GM12878 (cell line): ENCODE measurements around the gene SLC32A1. TPM values are rescaled to one million over a fixed set of nuclear protein-coding genes. Genes with fewer than 3 reads are reported as not detected.

Experiments used
- ATAC-seq: fragments of 200-7000 bp; cut with Tn5 transposase; 3 replicates; pipeline ENCODE4 v1.9.1; 2020; ENCODE audit warnings: mild to moderate bottlenecking, moderate library complexity
- BruUV-seq: library from RNA; stranded (reverse); fragments of 400-500 nt; replicated peaks from 2 replicates; lab custom pipeline; 2021; lab: Mats Ljungman, UMichigan
- CTCF ChIA-PET: fragments of 300-600 bp; sonication (Branson Sonifier 250); formaldehyde crosslinking; extraction: SDS; loops from one replicate; lab custom pipeline; 2021; ENCODE audit warnings: inconsistent platforms; lab: Yijun Ruan, JAX
- POLR2A ChIA-PET: fragments of 350-600 bp; formaldehyde crosslinking; extraction: SDS; loops from one replicate; lab custom pipeline; 2021; ENCODE audit warnings: inconsistent platforms; lab: Charles Lee
- RAD21 ChIA-PET: fragments of 300-600 bp; sonication (Branson Sonifier 250); formaldehyde crosslinking; loops from one replicate; lab custom pipeline; 2023; ENCODE audit warnings: antibody characterized with exemption; ENCODE audit not compliant: unreplicated experiment; lab: Charles Lee
- SMC1A ChIA-PET: fragments of 300-600 bp; sonication (Branson Sonifier 250); formaldehyde crosslinking; loops from one replicate; lab custom pipeline; 2023; ENCODE audit not compliant: unreplicated experiment, uncharacterized antibody; lab: Charles Lee
- DNase-seq: peaks from one replicate; pipeline ENCODE4 v3.0.0-alpha.2; 2011; ENCODE audit warnings: low read depth, low spot score
- FAIRE-seq: peaks from 3 replicates; lab custom pipeline; 2011; peaks lifted over from hg19 to GRCh38; lab: Jason Lieb, UNC
- H2AFZ ChIP-seq: 2 replicates; pipeline ENCODE4 v1.6.0; 2011; ENCODE audit warnings: low read depth, low read length, control low read depth; ENCODE audit not compliant: control insufficient read depth
- H3K27ac ChIP-seq: 2 replicates; pipeline ENCODE4 v1.5.1; 2011; ENCODE audit warnings: control low read depth; ENCODE audit not compliant: control insufficient read depth, insufficient read depth
- H3K27me3 ChIP-seq, 2 experiments: replicated peaks in 1 of 2; 2 replicates each; pipeline versions ENCODE4 v1.6.0 to v1.6.1; 2011; ENCODE audit warnings: low read length in 1 of 2; ENCODE audit not compliant: control insufficient read depth in 2 of 2, insufficient read depth in 2 of 2
- H3K36me3 ChIP-seq, 2 experiments: 2 replicates each; pipeline ENCODE4 v1.5.1; 2011; ENCODE audit warnings: low read length in 1 of 2; ENCODE audit not compliant: control insufficient read depth in 2 of 2, insufficient read depth in 2 of 2
- H3K4me1 ChIP-seq: 2 replicates; pipeline ENCODE4 v1.6.1; 2011; ENCODE audit warnings: mild to moderate bottlenecking, low read length, moderate library complexity, mixed read lengths; ENCODE audit not compliant: control insufficient read depth, insufficient read depth
- H3K4me2 ChIP-seq: 2 replicates; pipeline ENCODE4 v1.6.0; 2011; ENCODE audit warnings: control low read depth; ENCODE audit not compliant: control insufficient read depth, insufficient read depth
- H3K4me3 ChIP-seq: fragments of 200-600 bp; sonication (generic); 2 replicates; pipeline ENCODE4 v1.5.1; 2016
- H3K79me2 ChIP-seq: 2 replicates; pipeline ENCODE4 v1.6.0; 2011; ENCODE audit warnings: low read length; ENCODE audit not compliant: control insufficient read depth, insufficient read depth
- H3K9ac ChIP-seq: 2 replicates; pipeline ENCODE4 v1.8.0; 2011; ENCODE audit warnings: low read length, control low read depth, mixed read lengths; ENCODE audit not compliant: control insufficient read depth, insufficient read depth
- H3K9me3 ChIP-seq: replicated peaks from 3 replicates; pipeline ENCODE4 v1.5.1; 2011; ENCODE audit warnings: mild to moderate bottlenecking, low read length; ENCODE audit not compliant: control insufficient read depth, insufficient read depth
- H4K20me1 ChIP-seq: 2 replicates; pipeline ENCODE4 v1.6.0; 2011; ENCODE audit not compliant: control insufficient read depth, insufficient read depth
- ASH2L ChIP-seq: fragments of 300-600, 200-600 bp; sonication (generic); IDR thresholded peaks from 2 replicates; pipeline ENCODE4 v1.6.1; 2017; ENCODE audit warnings: low read depth, mild to moderate bottlenecking, borderline replicate concordance
- CHD2 ChIP-seq: IDR thresholded peaks from 2 replicates; pipeline ENCODE4 v1.6.1; 2011; ENCODE audit warnings: low read depth, low read length, improper control_type of control experiment, borderline replicate concordance
- EP300 ChIP-seq, 2 experiments: fragments of 150-350 bp in 1 of 2; IDR thresholded peaks; 2 replicates each; pipeline ENCODE4 v1.6.1; 2011 to 2012; ENCODE audit warnings: low read depth in 2 of 2, low read length in 2 of 2, borderline replicate concordance in 1 of 2, improper control_type of control experiment in 1 of 2, inconsistent platforms in 1 of 2; ENCODE audit not compliant: control insufficient read depth in 1 of 2
- ETV6 ChIP-seq, 2 experiments: fragments of 450-650 bp in 1 of 2; IDR thresholded peaks in 1 of 2; conservative IDR thresholded peaks in 1 of 2; 2 replicates each; pipeline ENCODE4 v1.6.1; 2014; ENCODE audit warnings: antibody characterized with exemption in 1 of 2, borderline replicate concordance in 1 of 2, low read depth in 1 of 2, mild to moderate bottlenecking in 1 of 2, moderate library complexity in 1 of 2
- POU2F2 ChIP-seq: IDR thresholded peaks from 3 replicates; pipeline ENCODE4 v1.6.1; 2011; ENCODE audit warnings: low read depth, mild to moderate bottlenecking, low read length, borderline replicate concordance
- REST ChIP-seq: IDR thresholded peaks from 2 replicates; pipeline ENCODE4 v1.6.1; 2012; ENCODE audit warnings: mild to moderate bottlenecking, low read depth, low read length
- SUZ12 ChIP-seq: fragments of 200-600 bp; sonication (generic); IDR thresholded peaks from one replicate; pipeline ENCODE4 v1.6.1; 2018; ENCODE audit warnings: antibody characterized with exemption, mild to moderate bottlenecking; ENCODE audit not compliant: unreplicated experiment
- ZBTB4 ChIP-seq: fragments of 450-650 bp; formaldehyde crosslinking; IDR thresholded peaks from 2 replicates; pipeline ENCODE4 v1.4.0; 2022; ENCODE audit warnings: mild to moderate bottlenecking, moderate library complexity
- ZBTB40 ChIP-seq: fragments of 450-650 bp; IDR thresholded peaks from 2 replicates; pipeline ENCODE4 v1.6.1; 2016; ENCODE audit warnings: mild to moderate bottlenecking, moderate library complexity, borderline replicate concordance
- WGBS: methylation state at CpG from one replicate; pipeline ENCODE4 v1.1.6; 2016; ENCODE audit warnings: low lambda C conversion rate; ENCODE audit not compliant: insufficient replicate concordance, insufficient coverage; ENCODE audit errors: missing lambda C conversion rate; 5-methylcytosine and 5-hydroxymethylcytosine counted together
- in situ Hi-C: fragments of 300-500 bp; cut with MboI; formaldehyde crosslinking; loops from 9 replicates; pipeline ENCODE4 v1.14.3; 2018; ENCODE audit warnings: mixed read lengths
- intact Hi-C: fragments of 100-400 bp; cut with micrococcal nuclease; formaldehyde crosslinking; loops from one replicate; pipeline ENCODE4 v1.14.2; 2022; ENCODE audit not compliant: unreplicated experiment
- polyA plus RNA-seq, 11 experiments: library from polyadenylated mRNA; depleted of rRNA in 4 of 11; unstranded in 6 of 11; stranded (reverse) in 5 of 11; fragments of >200 nt; fragmentation: Nextera tagmentation in 4 of 11; fragmentation: Illumina TruSeq in 1 of 11; extraction: Ambion mirVana in 4 of 11; extraction: Trizol in 1 of 11; gene quantifications; 1 replicate in 1 of 11; 2 replicates in 10 of 11; pipeline versions ENCODE4 v1.2.1 to v1.2.3, GENCODE V29; 2011 to 2016; ENCODE audit warnings: inconsistent platforms in 2 of 11, missing spikeins in 2 of 11, low read depth in 1 of 11
- total RNA-seq, 4 experiments: library from RNA; depleted of rRNA in 3 of 4; stranded (reverse); fragments of >200 nt in 3 of 4; fragmentation: Illumina TruSeq in 1 of 4; extraction: Trizol in 1 of 4; gene quantifications; 2 replicates each; pipeline versions ENCODE4 v1.2.1 to v1.2.3, GENCODE V29; 2013 to 2021

SLC32A1 gene
- total and polyA plus RNA-seq, 10 of the 15 experiments (the other 5 are each of a cell fraction or from before 2014, with no cell fraction given), result not detected

GRCh38 chr20:38692436-38693411, 31.6 kb upstream of the SLC32A1 start:
- Histone ChIP-seq H3K27ac (no peak overlapping the region), H3K9ac (no peak overlapping the region), H3K4me1 (no peaks in the 10 kb centered on the region), H3K4me3 (no peak overlapping the region), H4K20me1 (no peaks in the 10 kb centered on the region), H3K36me3 (no peaks in the 10 kb centered on the region), H2AFZ (no peak overlapping the region), H3K79me2 (no peaks in the 10 kb centered on the region), H3K9me3 (no peaks in the 10 kb centered on the region), H3K4me2 (no peak overlapping the region)
- RAD21 ChIA-PET, result no interaction called here
- no peak for DNase-seq
- ATAC-seq, result peak; percentile 60
- in situ Hi-C loops, result no loop called here
- 15% methylated on average over 13 of the region's 13 CpGs for WGBS
- BruUV-seq, result no TSS peak
- FAIRE-seq, result no peak
- POLR2A ChIA-PET, result interaction anchor here (0.7 kb wide), 1 partner anchor 15 kb away, joined by 3 read pairs; no protein-coding TSS in a partner anchor
- SMC1A ChIA-PET, result no interaction called here
- TF ChIP-seq ZBTB4, result no peak
- peak; percentile 28; the same call in 1 of the 2 replicates for TF ChIP-seq ZBTB40
- TF ChIP-seq SUZ12, result no peak
- TF ChIP-seq CHD2, result no peak
- TF ChIP-seq POU2F2, result peak; percentile 44; the same call in 1 of the 3 replicates
- TF ChIP-seq EP300 (IDR thresholded peaks at IDR 0.05; ENCODE audit: borderline replicate concordance in 1 of 2, control insufficient read depth in 1 of 2, low read depth in 2 of 2, low read length in 2 of 2), result no peak
- no peak for TF ChIP-seq ETV6 (conservative IDR thresholded peaks at IDR 0.05 in 1 of 2, IDR thresholded peaks at IDR 0.05 in 1 of 2; ENCODE audit: borderline replicate concordance in 1 of 2, low read depth in 1 of 2)
- no peak for TF ChIP-seq ASH2L
- peak; percentile 97 for TF ChIP-seq REST
- TF ChIP-seq, all 136 proteins: peak for 3
- intact Hi-C loops, result no loop called here
- no peaks in the 10 kb centered on the region for H3K27me3 ChIP-seq
- CTCF ChIA-PET, result interaction anchor here (0.9 kb wide), 1 partner anchor 58 kb away, joined by 6 read pairs; no protein-coding TSS in a partner anchor
